ENCODE measurements around the gene PTH2. TPM values are rescaled to one million over a fixed set of nuclear protein-coding genes. Genes with fewer than 3 reads are reported as not detected.
"Not testable (repeated sequence)": the region's sequence is repeated elsewhere in the genome, so short reads cannot be mapped to it uniquely, and the experiment has no call there.

PTH2 gene
- total and polyA plus RNA-seq, 2 donors (not counting 3 experiments of a cell fraction or from before 2014, with no cell fraction given), result not detected

DNA sequence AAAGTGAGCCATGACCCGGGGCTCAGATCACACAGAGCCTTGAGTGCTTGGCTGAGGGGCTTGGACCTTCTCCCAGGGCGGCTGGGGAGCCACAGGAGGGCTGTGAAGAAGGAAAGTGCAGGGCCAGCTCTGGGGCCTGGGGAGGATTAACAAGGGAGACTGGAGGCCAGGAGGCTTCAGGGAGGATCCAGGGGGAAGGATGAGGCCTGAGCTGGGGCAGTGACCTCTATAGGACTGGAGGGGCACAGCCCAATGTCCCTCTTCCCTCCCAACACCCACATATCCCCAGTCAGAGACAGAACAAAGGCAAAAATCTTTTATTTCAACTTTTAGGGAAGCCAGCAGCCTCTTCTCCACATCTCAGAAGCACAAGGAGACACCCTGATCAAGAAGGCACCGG lies 22.8 kb upstream of the PTH2 start:
- POLR2A ChIA-PET, result no interaction called here
- no peak overlapping the region for H2AFZ ChIP-seq (ENCODE audit: low read depth, low read length)

DNA sequence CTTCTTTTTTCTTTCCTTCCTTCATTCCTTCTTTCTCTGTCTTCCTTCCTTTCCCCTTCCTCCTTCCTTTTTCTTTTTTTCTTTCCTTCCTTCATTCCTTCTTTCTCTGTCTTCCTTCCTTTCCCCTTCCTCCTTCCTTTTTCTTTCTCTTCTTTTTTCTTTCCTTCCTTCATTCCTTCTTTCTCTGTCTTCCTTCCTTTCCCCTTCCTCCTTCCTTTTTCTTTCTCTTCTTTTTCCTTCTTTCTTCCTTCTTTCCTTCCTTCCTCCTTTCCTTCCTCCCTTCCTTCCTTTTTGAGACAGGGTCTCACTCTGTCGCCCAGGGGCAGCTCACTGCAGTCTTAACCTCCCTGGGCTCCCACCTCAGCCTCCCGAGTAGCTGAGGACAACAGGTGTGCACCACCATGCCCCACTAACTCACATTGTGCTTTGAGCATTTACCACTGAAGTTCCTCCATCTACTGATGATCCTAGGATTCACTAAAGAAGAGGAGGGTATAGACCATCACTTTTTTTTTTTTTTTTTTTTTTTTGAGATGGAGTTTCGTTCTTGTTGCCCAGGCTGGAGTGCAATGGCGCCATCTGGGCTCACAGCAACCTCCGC lies 21.0 kb upstream of the PTH2 start:
- H3K27ac ChIP-seq (ENCODE audit: insufficient read depth, low read depth, low read length); DNase-seq (ENCODE audit: low read depth, low spot score); H2AFZ ChIP-seq (ENCODE audit: low read depth, low read length); dilution Hi-C loops (cut with MboI; ENCODE audit: extremely low pct_ligation_motif_present, low sequenced_read_pairs); H3K4me1 ChIP-seq (ENCODE audit: control insufficient read depth, extremely low read depth, insufficient read depth, low read length); BruUV-seq (replicated peaks); H3K36me3 ChIP-seq (ENCODE audit: control insufficient read depth in 2 of 2, extremely low read depth in 1 of 2, insufficient read depth in 2 of 2, low read length in 2 of 2); H3K9me1 ChIP-seq (replicated peaks; ENCODE audit: control insufficient read depth, extremely low read depth, insufficient read depth, low read length); H4K20me1 ChIP-seq (replicated peaks; ENCODE audit: control insufficient read depth, extremely low read depth, insufficient read depth, low read length); H3K4me3 ChIP-seq (replicated peaks in 1 of 3; ENCODE audit: insufficient read depth in 1 of 3, low read depth in 1 of 3, low read length in 3 of 3); H3K4me2 ChIP-seq (ENCODE audit: insufficient read depth, low read length); H3K9ac ChIP-seq (replicated peaks; ENCODE audit: extremely low read depth, insufficient read depth, low read length); intact Hi-C loops (cut with micrococcal nuclease); H3K9me3 ChIP-seq (replicated peaks; ENCODE audit: control insufficient read depth, insufficient read depth, low read length); H3K79me2 ChIP-seq (ENCODE audit: control insufficient read depth, insufficient read depth, low read length); FAIRE-seq: not testable (repeated sequence)
- ChIA-PET CTCF (interaction anchor here (0.8 to 2.8 kb wide), 6 partner anchors 18 to 449 kb away, joined by 3 to 8 read pairs (median 4); partner anchors contain the start of gene GFY), POLR2A (interaction anchor here (0.7 kb wide), 1 partner anchor 265 kb away, joined by 3 read pairs; no protein-coding TSS in a partner anchor)
- H3K27me3 ChIP-seq (ENCODE audit: control insufficient read depth in 2 of 2, insufficient read depth in 2 of 2, low read length in 2 of 2), result peaks cover 23 to 30% of the 10 kb centered on the region in 2 experiments

More for the DNA sequence above, 22.8 kb upstream of the PTH2 start:
- dilution Hi-C loops (cut with MboI; ENCODE audit: extremely low pct_ligation_motif_present, low sequenced_read_pairs) (no loop called here), intact Hi-C loops (cut with micrococcal nuclease) (no loop called here)
- H4K20me1 ChIP-seq (replicated peaks; ENCODE audit: control insufficient read depth, extremely low read depth, insufficient read depth, low read length), result no peaks in the 10 kb centered on the region
- H3K4me3 ChIP-seq (replicated peaks in 1 of 3; ENCODE audit: insufficient read depth in 1 of 3, low read depth in 1 of 3, low read length in 3 of 3), result no peak overlapping the region
- H3K4me1 ChIP-seq (ENCODE audit: control insufficient read depth, extremely low read depth, insufficient read depth, low read length), result peaks cover 5% of the 10 kb centered on the region
- no peak for TF ChIP-seq POLR2AphosphoS5 (IDR thresholded peaks at IDR 0.05; ENCODE audit: insufficient read depth, low read depth, low read length)
- TF ChIP-seq POLR2A (IDR thresholded peaks at IDR 0.05; ENCODE audit: low read depth, low read length), result no peak
- TF ChIP-seq MYC (IDR thresholded peaks at IDR 0.05; ENCODE audit: low read depth, low read length), result no peak
- no peak for TF ChIP-seq JUN (IDR thresholded peaks at IDR 0.05; ENCODE audit: borderline replicate concordance, insufficient read depth, insufficient read length, low read depth)
- no peak for TF ChIP-seq EZH2 (IDR thresholded peaks at IDR 0.05; ENCODE audit: borderline replicate concordance, low read depth, low read length, severe bottlenecking)
- TF ChIP-seq, protein P1, sequence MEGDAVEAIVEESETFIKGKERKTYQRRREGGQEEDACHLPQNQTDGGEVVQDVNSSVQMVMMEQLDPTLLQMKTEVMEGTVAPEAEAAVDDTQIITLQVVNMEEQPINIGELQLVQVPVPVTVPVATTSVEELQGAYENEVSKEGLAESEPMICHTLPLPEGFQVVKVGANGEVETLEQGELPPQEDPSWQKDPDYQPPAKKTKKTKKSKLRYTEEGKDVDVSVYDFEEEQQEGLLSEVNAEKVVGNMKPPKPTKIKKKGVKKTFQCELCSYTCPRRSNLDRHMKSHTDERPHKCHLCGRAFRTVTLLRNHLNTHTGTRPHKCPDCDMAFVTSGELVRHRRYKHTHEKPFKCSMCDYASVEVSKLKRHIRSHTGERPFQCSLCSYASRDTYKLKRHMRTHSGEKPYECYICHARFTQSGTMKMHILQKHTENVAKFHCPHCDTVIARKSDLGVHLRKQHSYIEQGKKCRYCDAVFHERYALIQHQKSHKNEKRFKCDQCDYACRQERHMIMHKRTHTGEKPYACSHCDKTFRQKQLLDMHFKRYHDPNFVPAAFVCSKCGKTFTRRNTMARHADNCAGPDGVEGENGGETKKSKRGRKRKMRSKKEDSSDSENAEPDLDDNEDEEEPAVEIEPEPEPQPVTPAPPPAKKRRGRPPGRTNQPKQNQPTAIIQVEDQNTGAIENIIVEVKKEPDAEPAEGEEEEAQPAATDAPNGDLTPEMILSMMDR (IDR thresholded peaks at IDR 0.05; ENCODE audit: extremely low read depth in 1 of 2, insufficient read depth in 1 of 2, low read depth in 1 of 2, low read length in 2 of 2), result no peak
- TF ChIP-seq GATA2 (IDR thresholded peaks at IDR 0.05; ENCODE audit: insufficient read depth, insufficient read length, low read depth, low read length), result no peak
- TF ChIP-seq, protein P2, sequence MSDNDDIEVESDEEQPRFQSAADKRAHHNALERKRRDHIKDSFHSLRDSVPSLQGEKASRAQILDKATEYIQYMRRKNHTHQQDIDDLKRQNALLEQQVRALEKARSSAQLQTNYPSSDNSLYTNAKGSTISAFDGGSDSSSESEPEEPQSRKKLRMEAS (IDR thresholded peaks at IDR 0.05; ENCODE audit: insufficient read depth, insufficient read length), result no peak
- TF ChIP-seq FOS (IDR thresholded peaks at IDR 0.05; ENCODE audit: borderline replicate concordance, insufficient read depth, low read length), result no peak
- no peak overlapping the region for H3K9ac ChIP-seq (replicated peaks; ENCODE audit: extremely low read depth, insufficient read depth, low read length)
- H3K36me3 ChIP-seq (ENCODE audit: control insufficient read depth in 2 of 2, extremely low read depth in 1 of 2, insufficient read depth in 2 of 2, low read length in 2 of 2), result peaks cover 0 to 4% of the 10 kb centered on the region in 2 experiments
- no peaks in the 10 kb centered on the region for H3K9me1 ChIP-seq (replicated peaks; ENCODE audit: control insufficient read depth, extremely low read depth, insufficient read depth, low read length)
- H3K79me2 ChIP-seq (ENCODE audit: control insufficient read depth, insufficient read depth, low read length), result peaks cover 7% of the 10 kb centered on the region
- no peak overlapping the region for H3K27ac ChIP-seq (ENCODE audit: insufficient read depth, low read depth, low read length)
- peaks cover 8 to 13% of the 10 kb centered on the region in 2 experiments for H3K27me3 ChIP-seq (ENCODE audit: control insufficient read depth in 2 of 2, insufficient read depth in 2 of 2, low read length in 2 of 2)
- no TSS peak for BruUV-seq (replicated peaks)
- no peak overlapping the region for H3K4me2 ChIP-seq (ENCODE audit: insufficient read depth, low read length)
- H3K9me3 ChIP-seq (replicated peaks; ENCODE audit: control insufficient read depth, insufficient read depth, low read length), result no peaks in the 10 kb centered on the region
- no peak for DNase-seq (ENCODE audit: low read depth, low spot score)
- FAIRE-seq, result no peak
- CTCF ChIA-PET, result interaction anchor here (1.9 kb wide), 1 partner anchor 54 kb away, joined by 8 read pairs; no protein-coding TSS in a partner anchor
